Adrenal gland (tissue), 12 donors: Measurements from ENCODE around the gene RSPH4A. TPM values are rescaled to one million over a fixed set of nuclear protein-coding genes. Genes with fewer than 3 reads are reported as not detected.
"Not testable (repeated sequence)": the region's sequence is repeated elsewhere in the genome, so short reads cannot be mapped to it uniquely, and the experiment has no call there.

Source experiments
- DNase-seq, 7 donors: peaks; one replicate each; pipeline ENCODE4 v3.0.0-alpha.2; 2019 to 2020
- H3K27ac ChIP-seq, 5 donors: fragments of 200-600 bp; sonication (generic) in 4 of 5; 1 replicate in 3 of 5; 2 replicates in 2 of 5; pipeline versions ENCODE4 v1.5.1 to v1.8.0; 2016 to 2020; ENCODE audit warnings: mild to moderate bottlenecking in 1 of 5
- H3K27me3 ChIP-seq: fragments of 200-600 bp; 2 replicates; pipeline ENCODE4 v1.8.0; 2021
- H3K36me3 ChIP-seq, 2 donors: fragments of 200-600 bp; replicated peaks in 1 of 2; 1 replicate in 1 of 2; 2 replicates in 1 of 2; pipeline versions ENCODE4 v1.5.1 to v1.8.0; 2018 to 2022
- H3K4me1 ChIP-seq, 2 donors: fragments of 200-600 bp; replicated peaks in 1 of 2; 1 replicate in 1 of 2; 2 replicates in 1 of 2; pipeline versions ENCODE4 v1.5.1 to v1.8.0; 2018 to 2021
- H3K4me3 ChIP-seq, 4 donors: fragments of 200-600 bp; sonication (generic) in 3 of 4; one replicate each; pipeline ENCODE4 v1.5.1; 2016 to 2018
- H3K9me3 ChIP-seq, 3 donors: fragments of 200-600 bp; sonication (generic) in 1 of 3; replicated peaks in 1 of 3; 1 replicate in 2 of 3; 2 replicates in 1 of 3; pipeline versions ENCODE4 v1.5.1 to v1.8.0; 2016 to 2021
- POLR2A ChIP-seq, 2 donors: fragments of 450-650 bp; IDR thresholded peaks; one replicate each; pipeline ENCODE4 v1.6.1; 2017; ENCODE audit warnings: antibody characterized with exemption in 2 of 2, mild to moderate bottlenecking in 2 of 2, moderate library complexity in 1 of 2
- WGBS, 4 donors: extraction: QIAGEN DNeasy Blood & Tissue Kit in 2 of 4; methylation state at CpG; one replicate each; pipeline versions ENCODE4 v1.1.5 to v1.1.7; 2013 to 2017; 5-methylcytosine and 5-hydroxymethylcytosine counted together
- intact Hi-C, 2 donors: fragments of 100-400 bp; cut with DNase I; formaldehyde crosslinking; loops; one replicate each; pipeline versions ENCODE4 v1.14.1 to v1.15.0; 2022 to 2023
- polyA plus RNA-seq, 3 donors: library from polyadenylated mRNA; stranded (reverse); fragments of 200-250 nt in 2 of 3; fragments of 350-450 nt in 1 of 3; fragmentation: Illumina TruSeq in 1 of 3; extraction: RNeasy Lipid Tissue Mini Kit (QIAGEN cat#74804) in 1 of 3; gene quantifications; one replicate each; pipeline ENCODE4 v1.2.3, GENCODE V29; 2013 to 2014
- total RNA-seq, 9 donors: library from RNA; depleted of rRNA in 4 of 9; stranded (reverse); fragments of >200 nt in 4 of 9; fragments of 120-200 nt in 1 of 9; fragmentation: NEBNext Ultra II Directional in 1 of 9; extraction: Animal tissue kit (Norgen Biotek cat#: 25700) in 1 of 9; gene quantifications; one replicate each; pipeline versions ENCODE4 v1.1.0 to v1.2.4, GENCODE V29; 2013 to 2023
- TF ChIP-seq, protein P1 (sequence below), 6 experiments: fragments of 450-650 bp in 4 of 6; fragments of 200-600 bp in 2 of 6; sonication (generic) in 1 of 6; IDR thresholded peaks; 1 replicate in 5 of 6; 2 replicates in 1 of 6; pipeline versions ENCODE4 v1.5.1 to v1.8.0; 2016 to 2021; ENCODE audit warnings: antibody characterized with exemption in 6 of 6, mild to moderate bottlenecking in 2 of 6, moderate library complexity in 1 of 6
- donor health status: healthy with polysubstance abuse.
- donor health status: Bipolar disorder and iron deficiency.
- donor health status: DM: yes; HTN: yes; CAD: no.
- donor health status: DM: no; HTN: no; CAD: no.
- donor health status: DM: no; HTN: no; CAD: no.
- donor health status: DM: yes; HTN: yes; CAD: no.

Gene RSPH4A
- total and polyA plus RNA-seq, 12 donors = 0.14 to 1.5 (median 0.58) TPM; not detected in 2

- Histone ChIP-seq H3K27me3 (no peaks in the 10 kb centered on the region), H3K36me3 (peaks cover 0 to 28% of the 10 kb centered on the region in 2 donors), H3K4me1 (no peaks in the 10 kb centered on the region), H3K27ac (no peak overlapping the region), H3K4me3 (no peak overlapping the region), H3K9me3 (no peaks in the 10 kb centered on the region)
- no peak for DNase-seq
- TF ChIP-seq, protein P1, sequence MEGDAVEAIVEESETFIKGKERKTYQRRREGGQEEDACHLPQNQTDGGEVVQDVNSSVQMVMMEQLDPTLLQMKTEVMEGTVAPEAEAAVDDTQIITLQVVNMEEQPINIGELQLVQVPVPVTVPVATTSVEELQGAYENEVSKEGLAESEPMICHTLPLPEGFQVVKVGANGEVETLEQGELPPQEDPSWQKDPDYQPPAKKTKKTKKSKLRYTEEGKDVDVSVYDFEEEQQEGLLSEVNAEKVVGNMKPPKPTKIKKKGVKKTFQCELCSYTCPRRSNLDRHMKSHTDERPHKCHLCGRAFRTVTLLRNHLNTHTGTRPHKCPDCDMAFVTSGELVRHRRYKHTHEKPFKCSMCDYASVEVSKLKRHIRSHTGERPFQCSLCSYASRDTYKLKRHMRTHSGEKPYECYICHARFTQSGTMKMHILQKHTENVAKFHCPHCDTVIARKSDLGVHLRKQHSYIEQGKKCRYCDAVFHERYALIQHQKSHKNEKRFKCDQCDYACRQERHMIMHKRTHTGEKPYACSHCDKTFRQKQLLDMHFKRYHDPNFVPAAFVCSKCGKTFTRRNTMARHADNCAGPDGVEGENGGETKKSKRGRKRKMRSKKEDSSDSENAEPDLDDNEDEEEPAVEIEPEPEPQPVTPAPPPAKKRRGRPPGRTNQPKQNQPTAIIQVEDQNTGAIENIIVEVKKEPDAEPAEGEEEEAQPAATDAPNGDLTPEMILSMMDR (IDR thresholded peaks at IDR 0.05) = no peak
- TF ChIP-seq POLR2A (IDR thresholded peaks at IDR 0.05) = no peak
- intact Hi-C loops = no loop called here
These were observed 30.0 kb upstream of the RSPH4A start for GRCh38 chr6:116586276-116586675.

DNA sequence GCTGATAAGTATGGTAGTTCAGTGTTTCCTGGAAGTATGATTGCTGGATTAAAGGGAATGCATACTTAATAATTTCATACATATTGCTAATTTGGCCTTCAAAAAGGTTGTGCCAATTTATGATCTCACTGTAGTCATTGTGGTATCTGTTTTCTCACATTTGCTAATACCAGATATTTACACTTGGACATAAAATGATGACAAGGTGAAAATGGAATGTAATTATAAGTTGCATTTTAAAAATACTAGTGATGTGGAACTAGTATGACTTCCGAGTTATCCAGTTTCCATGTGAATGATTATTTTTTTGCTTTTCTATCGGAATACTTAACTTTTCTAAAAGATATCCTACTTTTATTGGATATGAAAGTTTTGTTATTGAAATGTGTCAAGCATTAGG, 29.5 kb upstream of the RSPH4A start:
- intact Hi-C loops = no loop called here
- TF ChIP-seq, protein P1 (IDR thresholded peaks at IDR 0.05) = no peak
- TF ChIP-seq POLR2A (IDR thresholded peaks at IDR 0.05) = no peak

DNA sequence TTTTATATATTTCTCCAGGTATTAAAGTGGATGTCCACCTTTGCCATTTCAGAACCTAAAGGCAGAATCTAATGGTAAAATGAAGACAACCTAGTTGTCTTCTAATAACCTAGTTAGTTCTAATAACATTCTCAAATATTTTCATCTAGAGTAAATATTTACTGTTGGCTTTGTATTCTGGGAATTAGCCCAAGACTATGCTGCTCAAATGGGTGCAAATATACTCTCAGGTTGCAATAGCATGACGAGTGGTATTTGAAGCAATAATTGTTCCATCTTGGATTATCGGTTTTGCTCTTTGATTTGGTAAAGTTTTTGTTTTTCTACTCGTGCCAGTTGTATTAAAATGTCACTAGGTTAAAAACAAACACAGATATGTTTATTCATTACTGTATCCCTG, 21.0 kb upstream of the RSPH4A start:
- H3K9me3 ChIP-seq = no peaks in the 10 kb centered on the region
- no peak for DNase-seq
- H3K36me3 ChIP-seq = peaks cover 0 to 41% of the 10 kb centered on the region in 2 donors
- H3K27me3 ChIP-seq = no peaks in the 10 kb centered on the region
- H3K4me1 ChIP-seq = no peaks in the 10 kb centered on the region
- 87 to 92% (median 91%) methylated on average over 3 of the region's 3 CpGs for WGBS, 4 donors
- H3K4me3 ChIP-seq = no peak overlapping the region
- no peak for TF ChIP-seq POLR2A (IDR thresholded peaks at IDR 0.05)
- TF ChIP-seq, protein P1 (IDR thresholded peaks at IDR 0.05) = no peak
- no peak overlapping the region for H3K27ac ChIP-seq
- intact Hi-C loops = no loop called here

More for the DNA sequence above, 29.5 kb upstream of the RSPH4A start:
- H3K4me1 ChIP-seq = no peaks in the 10 kb centered on the region
- H3K9me3 ChIP-seq = no peaks in the 10 kb centered on the region
- H3K36me3 ChIP-seq = peaks cover 0 to 31% of the 10 kb centered on the region in 2 donors
- H3K27ac ChIP-seq = no peak overlapping the region
- H3K4me3 ChIP-seq = no peak overlapping the region
- no peak for DNase-seq
- 96 to 98% (median 96%) methylated on average over 2 of the region's 2 CpGs for WGBS, 4 donors
- H3K27me3 ChIP-seq = no peaks in the 10 kb centered on the region

DNA sequence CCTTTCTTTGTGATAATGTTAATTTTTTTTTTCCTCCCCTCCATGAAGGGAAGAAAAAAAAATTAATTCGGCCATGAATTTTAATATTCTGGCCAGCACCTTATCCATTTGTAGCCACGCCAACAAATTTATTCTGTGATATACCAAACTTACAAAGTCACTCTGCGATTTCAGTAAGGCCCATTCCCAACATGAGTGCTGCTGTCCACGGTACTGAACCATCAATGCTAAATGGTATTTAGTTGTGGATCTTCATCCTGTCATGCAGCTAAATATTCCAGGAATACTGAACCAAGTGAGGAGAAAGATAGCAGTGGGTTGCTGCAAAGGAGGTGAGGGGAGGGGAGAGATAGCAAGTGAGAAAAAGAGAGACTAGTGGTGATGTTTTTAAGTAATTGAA, 19.5 kb upstream of the RSPH4A start:
- intact Hi-C loops = no loop called here
- Histone ChIP-seq H3K4me3 (no peak overlapping the region), H3K4me1 (no peaks in the 10 kb centered on the region), H3K9me3 (no peaks in the 10 kb centered on the region), H3K36me3 (peaks cover 0 to 25% of the 10 kb centered on the region in 2 donors), H3K27me3 (no peaks in the 10 kb centered on the region), H3K27ac (no peak overlapping the region)
- no peak for DNase-seq
- WGBS, 4 donors = 75 to 81% (median 78%) methylated on average over 4 of the region's 4 CpGs
- TF ChIP-seq POLR2A (IDR thresholded peaks at IDR 0.05) = no peak
- TF ChIP-seq, protein P1 (IDR thresholded peaks at IDR 0.05) = no peak

GRCh38 chr6:116603916-116604315, 12.4 kb upstream of the RSPH4A start:
- WGBS, 4 donors = 90 to 95% (median 92%) methylated on average over 3 of the region's 3 CpGs
- H3K4me3 ChIP-seq, H3K27ac ChIP-seq, H3K27me3 ChIP-seq, H3K4me1 ChIP-seq, intact Hi-C loops, H3K36me3 ChIP-seq, H3K9me3 ChIP-seq, DNase-seq: not testable (repeated sequence)

DNA sequence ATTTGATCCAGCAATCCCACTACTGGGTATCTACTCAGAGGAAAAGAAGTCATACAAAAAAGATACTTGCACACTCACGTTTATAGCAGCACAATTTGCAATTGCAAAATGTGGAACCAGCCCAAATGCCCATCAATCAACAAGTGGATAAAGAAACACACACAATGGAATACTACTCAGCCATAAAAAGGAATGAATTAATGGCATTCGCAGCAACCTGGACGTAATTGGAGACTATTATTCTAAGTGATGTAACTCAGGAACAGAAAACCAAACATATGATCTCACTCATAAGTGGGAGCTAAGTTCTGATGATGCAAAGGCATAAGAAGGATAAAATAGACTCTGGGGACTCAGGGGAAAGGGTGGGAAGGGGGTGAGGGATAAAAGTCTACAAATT, 11.4 kb upstream of the RSPH4A start:
- H3K36me3 ChIP-seq, DNase-seq, H3K27me3 ChIP-seq, H3K4me1 ChIP-seq, H3K4me3 ChIP-seq, intact Hi-C loops, H3K27ac ChIP-seq, H3K9me3 ChIP-seq: not testable (repeated sequence)
- 84 to 95% (median 90%) methylated on average over 3 of the region's 3 CpGs for WGBS, 4 donors
